8988T (cell line): Measurements from ENCODE around the gene DISP3.

Experiments
- DNase-seq: peaks from one replicate; pipeline ENCODE4 v3.0.0; 2011

The DISP3 gene, protein sequence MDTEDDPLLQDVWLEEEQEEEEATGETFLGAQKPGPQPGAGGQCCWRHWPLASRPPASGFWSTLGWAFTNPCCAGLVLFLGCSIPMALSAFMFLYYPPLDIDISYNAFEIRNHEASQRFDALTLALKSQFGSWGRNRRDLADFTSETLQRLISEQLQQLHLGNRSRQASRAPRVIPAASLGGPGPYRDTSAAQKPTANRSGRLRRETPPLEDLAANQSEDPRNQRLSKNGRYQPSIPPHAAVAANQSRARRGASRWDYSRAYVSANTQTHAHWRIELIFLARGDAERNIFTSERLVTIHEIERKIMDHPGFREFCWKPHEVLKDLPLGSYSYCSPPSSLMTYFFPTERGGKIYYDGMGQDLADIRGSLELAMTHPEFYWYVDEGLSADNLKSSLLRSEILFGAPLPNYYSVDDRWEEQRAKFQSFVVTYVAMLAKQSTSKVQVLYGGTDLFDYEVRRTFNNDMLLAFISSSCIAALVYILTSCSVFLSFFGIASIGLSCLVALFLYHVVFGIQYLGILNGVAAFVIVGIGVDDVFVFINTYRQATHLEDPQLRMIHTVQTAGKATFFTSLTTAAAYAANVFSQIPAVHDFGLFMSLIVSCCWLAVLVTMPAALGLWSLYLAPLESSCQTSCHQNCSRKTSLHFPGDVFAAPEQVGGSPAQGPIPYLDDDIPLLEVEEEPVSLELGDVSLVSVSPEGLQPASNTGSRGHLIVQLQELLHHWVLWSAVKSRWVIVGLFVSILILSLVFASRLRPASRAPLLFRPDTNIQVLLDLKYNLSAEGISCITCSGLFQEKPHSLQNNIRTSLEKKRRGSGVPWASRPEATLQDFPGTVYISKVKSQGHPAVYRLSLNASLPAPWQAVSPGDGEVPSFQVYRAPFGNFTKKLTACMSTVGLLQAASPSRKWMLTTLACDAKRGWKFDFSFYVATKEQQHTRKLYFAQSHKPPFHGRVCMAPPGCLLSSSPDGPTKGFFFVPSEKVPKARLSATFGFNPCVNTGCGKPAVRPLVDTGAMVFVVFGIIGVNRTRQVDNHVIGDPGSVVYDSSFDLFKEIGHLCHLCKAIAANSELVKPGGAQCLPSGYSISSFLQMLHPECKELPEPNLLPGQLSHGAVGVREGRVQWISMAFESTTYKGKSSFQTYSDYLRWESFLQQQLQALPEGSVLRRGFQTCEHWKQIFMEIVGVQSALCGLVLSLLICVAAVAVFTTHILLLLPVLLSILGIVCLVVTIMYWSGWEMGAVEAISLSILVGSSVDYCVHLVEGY (N-terminal part only)

DNA sequence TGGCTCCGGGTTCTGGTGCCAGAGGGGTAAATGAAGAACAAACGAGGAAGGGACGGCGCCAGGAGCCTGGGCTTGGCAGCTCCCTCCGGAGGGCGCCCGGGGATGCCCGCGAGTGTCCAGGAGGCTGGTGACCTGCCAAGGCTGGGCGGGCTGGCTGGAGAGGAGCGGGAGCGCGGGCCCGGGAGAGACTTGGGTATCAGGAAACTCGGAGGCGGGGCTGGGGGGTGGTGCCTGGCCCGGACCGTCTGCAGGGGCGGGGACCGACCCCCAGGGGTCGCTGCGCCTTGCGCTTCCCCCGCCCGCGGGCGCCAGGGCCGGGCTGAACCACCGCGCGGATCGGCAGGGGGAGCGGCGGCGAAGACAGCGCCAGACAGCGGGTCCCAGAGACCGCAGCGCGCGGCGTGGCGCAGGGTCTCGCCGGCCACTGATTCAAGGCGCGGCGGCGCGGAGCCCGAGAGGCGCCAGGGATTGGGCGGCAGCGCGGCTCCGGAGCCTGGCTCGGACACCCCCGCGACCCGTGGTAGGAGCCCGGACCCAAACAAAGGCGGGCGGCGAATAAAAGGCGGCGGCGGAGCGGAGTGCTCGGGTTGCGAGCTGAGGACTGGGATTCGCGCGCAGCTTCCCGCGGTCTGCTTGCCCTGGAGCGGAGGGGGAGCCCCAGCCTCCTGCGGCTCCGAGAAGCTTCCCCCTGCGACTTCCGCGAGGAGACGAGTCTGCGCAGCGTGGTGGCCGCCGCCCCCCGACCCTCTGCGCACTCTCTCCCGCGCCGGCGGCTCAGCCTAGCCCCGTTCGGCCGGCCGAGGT lies at the start of gene DISP3:
Gene DISP3 (plus strand): TSS at position 585 of the 804 bp plus-strand sequence. CDS start 21,838 bp downstream, outside the sequence.
- no peak for DNase-seq

GRCh38 chr1:11429226-11429625 lies 49.7 kb upstream of the DISP3 start:
- DNase-seq, result no peak

GRCh38 chr1:11429935-11430334 lies 49.0 kb upstream of the DISP3 start:
- DNase-seq, result no peak

GRCh38 chr1:11431941-11432507 lies 46.9 kb upstream of the DISP3 start:
- DNase-seq, result no peak

GRCh38 chr1:11432526-11432925 lies 46.4 kb upstream of the DISP3 start:
- DNase-seq, result no peak

GRCh38 chr1:11434501-11434900 lies 44.5 kb upstream of the DISP3 start:
- DNase-seq, result no peak

- DNase-seq, result no peak
Measured at GRCh38 chr1:11434926-11435325, 44.0 kb upstream of the DISP3 start.

DNA sequence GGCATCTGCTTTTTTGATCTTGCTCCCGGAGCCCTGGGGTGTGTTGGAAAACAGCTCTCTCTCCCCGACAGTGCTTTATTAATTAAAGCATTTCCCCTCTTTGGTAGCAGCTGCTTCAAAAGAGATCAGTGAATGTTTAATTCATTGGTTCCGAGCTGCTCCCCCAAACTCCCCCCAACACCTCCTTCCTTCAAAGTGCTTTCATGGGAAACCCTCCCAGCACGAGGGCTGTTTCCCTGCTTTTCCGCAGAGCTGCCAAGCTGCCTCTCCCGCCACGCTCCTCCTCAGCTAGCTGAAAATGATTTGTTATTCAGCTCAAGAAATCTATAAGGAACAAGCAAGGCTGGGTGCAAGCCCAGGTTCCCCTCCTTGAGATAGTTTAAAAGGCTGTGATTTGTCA lies 40.0 kb upstream of the DISP3 start:
- no peak for DNase-seq

- no peak for DNase-seq
Measured at GRCh38 chr1:11441211-11441952, 37.6 kb upstream of the DISP3 start.

DNA sequence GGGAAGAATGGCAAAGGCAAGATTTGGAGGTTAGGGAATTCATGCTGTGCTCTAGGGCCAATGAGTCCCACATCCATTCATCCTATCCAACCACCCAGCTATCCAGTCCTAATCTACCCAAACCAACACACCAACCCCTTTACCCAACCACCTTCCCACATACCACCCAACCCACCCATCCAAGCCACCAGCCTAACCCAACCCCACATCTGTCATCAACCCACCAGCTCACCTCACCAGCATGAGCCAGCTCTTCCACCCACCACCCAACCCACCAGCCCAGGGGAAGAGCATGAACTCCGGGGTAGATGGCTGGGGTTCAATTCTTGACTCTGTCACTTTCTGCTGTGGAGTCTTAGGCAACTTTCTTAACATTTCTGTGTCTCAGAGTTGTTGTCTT lies 35.9 kb upstream of the DISP3 start:
- no peak for DNase-seq

- DNase-seq, result no peak
Measured at GRCh38 chr1:11443961-11444658, 34.8 kb upstream of the DISP3 start.

GRCh38 chr1:11444907-11445306 lies 34.0 kb upstream of the DISP3 start:
- DNase-seq, result no peak

- DNase-seq, result no peak
Measured at GRCh38 chr1:11447903-11448302, 31.1 kb upstream of the DISP3 start.

DNA sequence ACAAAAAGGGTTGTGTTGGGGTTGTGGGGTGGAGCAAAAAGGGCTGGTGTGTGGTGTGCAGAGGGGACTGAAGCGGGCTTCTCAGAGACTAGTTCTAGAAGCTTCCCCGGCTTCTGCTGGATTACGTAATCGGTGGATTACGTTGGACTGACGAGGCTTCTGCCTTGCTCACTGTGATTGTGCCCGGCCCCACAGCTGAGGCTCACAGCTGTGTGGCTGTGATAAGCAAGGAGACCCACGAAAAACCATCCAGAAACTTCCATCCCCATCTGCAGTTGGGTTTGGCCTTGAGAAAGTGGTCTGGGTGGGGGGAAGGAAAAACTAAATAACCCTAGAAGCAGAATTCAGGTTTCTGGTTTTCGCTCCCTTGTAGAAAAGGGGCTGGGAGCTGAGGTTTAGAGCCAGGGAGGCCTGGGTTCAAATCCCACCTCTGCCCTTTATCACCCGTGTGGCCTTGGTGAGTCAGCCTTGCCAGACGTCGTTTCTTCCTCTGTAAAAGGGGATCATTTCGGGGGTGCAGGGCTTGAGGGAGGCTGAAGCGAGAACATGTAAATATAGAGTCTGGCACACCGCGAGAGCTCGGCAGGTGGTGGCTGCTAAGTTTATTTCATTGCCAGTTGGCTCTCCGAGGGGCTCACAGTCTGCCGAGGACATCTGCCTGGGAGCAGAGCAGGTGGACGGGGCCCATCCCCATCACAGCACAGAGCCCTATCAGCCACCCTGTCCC lies 30.4 kb upstream of the DISP3 start:
- no peak for DNase-seq

DNA sequence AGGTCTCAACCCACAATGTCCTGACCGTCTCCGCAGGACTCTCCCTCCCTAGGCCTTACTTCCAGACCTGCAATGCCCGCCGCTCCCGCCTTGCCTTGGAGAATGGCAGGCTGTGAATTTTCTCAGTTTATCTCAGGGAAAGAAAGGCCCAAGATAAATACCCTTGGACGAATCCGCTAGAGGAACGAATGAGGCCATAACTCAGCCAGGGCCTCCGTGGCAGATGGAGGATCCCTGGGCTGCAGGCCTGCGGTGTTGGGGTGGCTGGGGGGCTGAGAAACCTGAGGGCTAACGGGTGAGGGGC lies 29.9 kb upstream of the DISP3 start:
- no peak for DNase-seq

DNA sequence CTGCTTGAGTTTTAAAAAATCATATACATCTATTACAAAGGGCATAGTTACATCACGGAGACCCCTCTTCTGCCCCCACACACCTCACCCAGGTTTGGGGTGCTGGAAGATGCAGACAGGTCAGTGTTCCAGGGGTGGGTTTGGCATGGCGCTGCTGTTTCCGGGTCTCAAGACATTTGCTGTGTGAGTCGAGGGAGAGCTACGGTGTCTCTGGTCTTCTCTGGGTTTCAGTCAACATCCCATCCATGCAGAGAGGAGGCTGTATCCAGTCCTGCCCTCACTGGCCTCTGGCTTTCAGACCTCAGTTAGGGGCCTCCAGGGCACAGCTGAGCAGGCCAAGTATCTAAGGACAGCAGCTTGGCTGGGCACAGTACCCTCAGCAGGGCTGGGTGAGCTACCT lies 28.6 kb upstream of the DISP3 start:
- no peak for DNase-seq

DNA sequence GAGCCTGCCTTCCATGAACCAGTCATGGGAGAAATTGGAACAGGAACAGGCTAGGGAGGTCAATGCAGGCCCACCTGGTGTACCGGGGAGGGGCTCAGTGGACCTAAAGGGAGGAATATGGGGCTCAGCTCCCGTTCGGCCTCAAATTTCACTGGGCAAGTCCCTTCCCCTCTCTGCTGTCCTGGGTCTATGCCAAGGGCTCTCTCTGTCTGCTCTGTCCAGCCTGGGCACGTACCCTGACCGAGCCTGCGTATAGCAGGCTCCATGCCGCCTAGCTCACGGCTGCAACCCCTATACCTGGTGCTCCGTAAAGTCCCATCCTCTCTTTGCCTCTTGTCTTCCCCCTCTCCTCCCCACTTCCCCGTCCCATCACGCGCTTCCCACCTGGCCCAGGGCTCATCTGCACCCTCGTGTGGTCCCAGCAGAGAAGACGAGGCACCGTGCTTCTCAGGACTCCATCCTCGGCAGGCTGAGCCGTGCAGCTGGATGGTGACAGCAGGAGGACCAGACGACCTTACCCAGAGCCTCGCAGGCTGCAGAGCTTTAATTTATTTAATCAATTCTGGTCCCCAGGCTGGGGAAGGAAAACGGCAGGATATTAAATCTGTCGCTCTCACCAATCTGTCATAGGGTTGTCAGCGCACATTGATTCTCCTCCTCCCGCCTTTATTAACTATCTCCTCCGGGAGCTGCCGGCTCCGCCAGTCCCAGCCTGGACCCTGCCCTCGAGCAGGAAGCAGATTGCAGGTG lies 25.0 kb upstream of the DISP3 start:
- DNase-seq, result no peak

GRCh38 chr1:11455967-11456570 lies 22.9 kb upstream of the DISP3 start:
- DNase-seq, result no peak

DNA sequence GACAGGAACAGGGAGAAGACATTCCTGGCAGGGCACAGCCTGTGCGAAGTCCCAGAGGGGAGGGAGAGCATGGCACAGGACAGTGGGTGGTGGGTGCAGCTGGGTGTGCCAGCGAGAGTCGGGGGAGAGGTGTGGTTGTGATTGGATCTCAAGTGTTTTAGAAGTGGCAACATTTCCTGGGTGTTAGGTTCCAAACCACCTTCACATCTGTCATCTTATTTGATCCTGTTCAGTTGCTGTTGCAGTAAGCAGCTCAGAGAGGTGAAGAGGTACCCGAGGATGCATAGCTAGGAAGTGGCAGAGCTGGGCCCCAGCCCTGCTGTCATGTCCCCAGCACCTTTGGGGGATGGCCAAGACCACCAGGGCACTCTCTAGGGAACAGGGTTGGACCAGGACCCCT lies 22.0 kb upstream of the DISP3 start:
- no peak for DNase-seq
